ENCODE measurements around the gene SLC10A3.
"Not testable (repeated sequence)": the region's sequence is repeated elsewhere in the genome, so short reads cannot be mapped to it uniquely, and the experiment has no call there.

The SLC10A3 gene

GRCh38 chrX:154508384-154508745, 17.9 kb upstream of the SLC10A3 start:
- no peak for DNase-seq (ENCODE audit: low spot score)

GRCh38 chrX:154507673-154508383, 17.4 kb upstream of the SLC10A3 start:
- DNase-seq (ENCODE audit: low spot score) = no peak

- DNase-seq (ENCODE audit: low spot score) = no peak
Observed at GRCh38 chrX:154506483-154507332, 16.3 kb upstream of the SLC10A3 start.

- DNase-seq (ENCODE audit: low spot score) = no peak
Observed at GRCh38 chrX:154505734-154506133, 15.3 kb upstream of the SLC10A3 start.

GRCh38 chrX:154502989-154503388, 12.6 kb upstream of the SLC10A3 start:
- no peak for DNase-seq (ENCODE audit: low spot score)

GRCh38 chrX:154502098-154502497, 11.7 kb upstream of the SLC10A3 start:
- no peak for DNase-seq (ENCODE audit: low spot score)

GRCh38 chrX:154501423-154501822, 11.0 kb upstream of the SLC10A3 start:
- not testable (repeated sequence) for DNase-seq (ENCODE audit: low spot score)

GRCh38 chrX:154496591-154497137, 6.2 kb upstream of the SLC10A3 start:
- not testable (repeated sequence) for DNase-seq (ENCODE audit: low spot score)

- no peak for DNase-seq (ENCODE audit: low spot score)
Observed at GRCh38 chrX:154495472-154495922, 5.1 kb upstream of the SLC10A3 start.

GRCh38 chrX:154494715-154495114, 4.3 kb upstream of the SLC10A3 start:
- no peak for DNase-seq (ENCODE audit: low spot score)

GRCh38 chrX:154490021-154490413, 412 bp downstream of the SLC10A3 start:
- DNase-seq (ENCODE audit: low spot score) = no peak

GRCh38 chrX:154489182-154489581, 1.2 kb downstream of the SLC10A3 start:
- no peak for DNase-seq (ENCODE audit: low spot score)

GRCh38 chrX:154488336-154489075, 1.9 kb downstream of the SLC10A3 start:
- no peak for DNase-seq (ENCODE audit: low spot score)

GRCh38 chrX:154487518-154488290, 2.7 kb downstream of the SLC10A3 start:
- DNase-seq (ENCODE audit: low spot score) = no peak

- DNase-seq (ENCODE audit: low spot score) = no peak
Observed at GRCh38 chrX:154486396-154487207, 3.8 kb downstream of the SLC10A3 start, which contains the start of gene UBL4A. TSS of gene UBL4A (minus strand) at chrX:154486615. CDS start at chrX:154486584, 31 bp downstream.

GRCh38 chrX:154486052-154486395, 4.4 kb downstream of the SLC10A3 start:
- DNase-seq (ENCODE audit: low spot score) = no peak

- no peak for DNase-seq (ENCODE audit: low spot score)
Observed at GRCh38 chrX:154485150-154486051, 5.0 kb downstream of the SLC10A3 start.

- no peak for DNase-seq (ENCODE audit: low spot score)
Observed at GRCh38 chrX:154484255-154485149, 5.9 kb downstream of the SLC10A3 start.

All from pons (tissue), 1 donor.